NCI-H1694 treated with DMSO at 0.1 percent for 48 hours (cell line): ENCODE measurements around the gene NETO2.
"Not testable (repeated sequence)": the region's sequence is repeated elsewhere in the genome, so short reads cannot be mapped to it uniquely, and the experiment has no call there.

Experiments
- DNase-seq: peaks from one replicate; lab custom pipeline; 2025; lab: John Stamatoyannopoulos, UW

The NETO2 gene

GRCh38 chr16:47064775-47065174 lies 79.0 kb downstream of the NETO2 start:
- no peak for DNase-seq

GRCh38 chr16:47063011-47063724 lies 80.6 kb downstream of the NETO2 start:
- no peak for DNase-seq

- DNase-seq = no peak
Measured at GRCh38 chr16:47061204-47061603, 82.5 kb downstream of the NETO2 start.

GRCh38 chr16:47060596-47060995 lies 83.1 kb downstream of the NETO2 start:
- DNase-seq = no peak

GRCh38 chr16:47059991-47060390 lies 83.8 kb downstream of the NETO2 start:
- DNase-seq = no peak

GRCh38 chr16:47059130-47059529 lies 84.6 kb downstream of the NETO2 start:
- DNase-seq = not testable (repeated sequence)

- no peak for DNase-seq
Measured at GRCh38 chr16:47058295-47059086, 85.3 kb downstream of the NETO2 start.

- DNase-seq = no peak
Measured at GRCh38 chr16:47057630-47057993, 86.1 kb downstream of the NETO2 start.

- no peak for DNase-seq
Measured at GRCh38 chr16:47056688-47057629, 86.8 kb downstream of the NETO2 start.

- not testable (repeated sequence) for DNase-seq
Measured at GRCh38 chr16:47056061-47056460, 87.7 kb downstream of the NETO2 start.

GRCh38 chr16:47055136-47055885 lies 88.4 kb downstream of the NETO2 start:
- DNase-seq = no peak

- no peak for DNase-seq
Measured at GRCh38 chr16:47054306-47054705, 89.4 kb downstream of the NETO2 start.

- no peak for DNase-seq
Measured at GRCh38 chr16:47053895-47054294, 89.8 kb downstream of the NETO2 start.

- DNase-seq = no peak
Measured at GRCh38 chr16:47052666-47053640, 90.8 kb downstream of the NETO2 start.

GRCh38 chr16:47051031-47051430 lies 92.7 kb downstream of the NETO2 start:
- DNase-seq = no peak

- DNase-seq = no peak
Measured at GRCh38 chr16:47049901-47050583, 93.7 kb downstream of the NETO2 start.

- no peak for DNase-seq
Measured at GRCh38 chr16:47047524-47048203, 96.1 kb downstream of the NETO2 start.

- DNase-seq = no peak
Measured at GRCh38 chr16:47046726-47047523, 96.8 kb downstream of the NETO2 start.
